Measurements from ENCODE around the gene TMEM165. TPM values are rescaled to one million over a fixed set of nuclear protein-coding genes. Genes with fewer than 3 reads are reported as not detected.

The TMEM165 gene
- total RNA-seq, 4 donors from 2014 or later: 79.5 to 215 (median 136) TPM

DNA sequence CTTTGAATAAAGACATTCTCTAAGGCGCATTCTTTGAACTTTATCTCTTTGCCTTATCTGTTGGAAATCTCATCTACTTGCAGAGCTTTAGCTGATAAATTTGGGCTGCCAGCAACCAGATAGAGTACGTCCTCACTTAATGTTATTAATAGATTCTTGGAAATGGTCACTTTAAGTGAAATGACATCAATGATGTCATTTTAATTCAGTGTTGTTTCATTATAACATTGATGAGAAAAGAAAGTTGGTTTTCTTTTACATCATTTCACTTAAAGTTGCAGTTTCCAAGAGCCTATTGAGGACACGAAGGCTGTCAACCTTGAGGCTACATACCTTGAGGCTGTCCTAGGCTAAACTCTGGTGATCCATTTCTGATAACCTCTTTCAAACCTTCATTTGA, 9.3 kb downstream of the TMEM165 start:
- peaks cover 0 to 23% (median 3%) of the 10 kb centered on the region in 4 donors for H3K36me3 ChIP-seq
- DNase-seq: no peak
- no peak overlapping the region for H3K27ac ChIP-seq
- H3K4me1 ChIP-seq: peaks cover 0 to 27% (median 12%) of the 10 kb centered on the region in 4 donors
- H3K27me3 ChIP-seq: no peaks in the 10 kb centered on the region
- TF ChIP-seq POLR2A (IDR thresholded peaks at IDR 0.05) (no peak), POLR2AphosphoS5 (IDR thresholded peaks at IDR 0.05) (no peak), EP300 (IDR thresholded peaks at IDR 0.05; ENCODE audit: low read depth) (no peak)
- TF ChIP-seq, protein P1, sequence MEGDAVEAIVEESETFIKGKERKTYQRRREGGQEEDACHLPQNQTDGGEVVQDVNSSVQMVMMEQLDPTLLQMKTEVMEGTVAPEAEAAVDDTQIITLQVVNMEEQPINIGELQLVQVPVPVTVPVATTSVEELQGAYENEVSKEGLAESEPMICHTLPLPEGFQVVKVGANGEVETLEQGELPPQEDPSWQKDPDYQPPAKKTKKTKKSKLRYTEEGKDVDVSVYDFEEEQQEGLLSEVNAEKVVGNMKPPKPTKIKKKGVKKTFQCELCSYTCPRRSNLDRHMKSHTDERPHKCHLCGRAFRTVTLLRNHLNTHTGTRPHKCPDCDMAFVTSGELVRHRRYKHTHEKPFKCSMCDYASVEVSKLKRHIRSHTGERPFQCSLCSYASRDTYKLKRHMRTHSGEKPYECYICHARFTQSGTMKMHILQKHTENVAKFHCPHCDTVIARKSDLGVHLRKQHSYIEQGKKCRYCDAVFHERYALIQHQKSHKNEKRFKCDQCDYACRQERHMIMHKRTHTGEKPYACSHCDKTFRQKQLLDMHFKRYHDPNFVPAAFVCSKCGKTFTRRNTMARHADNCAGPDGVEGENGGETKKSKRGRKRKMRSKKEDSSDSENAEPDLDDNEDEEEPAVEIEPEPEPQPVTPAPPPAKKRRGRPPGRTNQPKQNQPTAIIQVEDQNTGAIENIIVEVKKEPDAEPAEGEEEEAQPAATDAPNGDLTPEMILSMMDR (IDR thresholded peaks at IDR 0.05): no peak
- intact Hi-C loops (cut with DNase I; ENCODE audit: low total_unique reads): no loop called here
- no peaks in the 10 kb centered on the region for H3K9me3 ChIP-seq
- in situ Hi-C loops (cut with MboI; ENCODE audit: low pct_ligation_motif_present in 1 of 4, low pct_unique_long_range_greater_than_20kb in 1 of 4, low sequenced_read_pairs in 3 of 4): no loop called here
- H3K4me3 ChIP-seq: no peak overlapping the region
- WGBS, 2 donors (ENCODE audit: low coverage in 1 of 2): 95 to 96% methylated on average over 3 of the region's 3 CpGs

DNA sequence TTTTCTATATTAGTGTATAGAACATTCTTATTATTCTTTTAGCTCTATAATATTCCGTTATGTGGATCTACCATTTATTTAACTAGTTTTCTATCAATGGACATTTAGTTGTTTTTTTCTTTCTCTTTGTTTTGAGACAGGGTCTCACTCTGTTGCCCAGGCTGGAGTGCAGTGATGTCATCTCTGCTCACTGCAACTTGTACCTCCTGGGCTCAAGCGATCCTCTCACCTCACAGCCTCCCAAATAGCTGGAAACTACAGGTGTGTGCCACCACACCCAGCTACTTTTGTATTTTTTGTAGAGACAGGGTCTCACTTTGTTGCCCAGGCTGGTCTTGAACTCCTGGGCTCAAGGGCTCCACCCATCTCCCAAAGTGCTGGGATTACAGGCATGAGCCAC, 10.8 kb downstream of the TMEM165 start:
- intact Hi-C loops (cut with DNase I; ENCODE audit: low total_unique reads): no loop called here
- TF ChIP-seq EP300 (IDR thresholded peaks at IDR 0.05; ENCODE audit: low read depth) (no peak), POLR2A (IDR thresholded peaks at IDR 0.05) (no peak), POLR2AphosphoS5 (IDR thresholded peaks at IDR 0.05) (no peak)
- TF ChIP-seq, protein P1 (IDR thresholded peaks at IDR 0.05): no peak
- Histone ChIP-seq H3K4me1 (peaks cover 0 to 20% (median 10%) of the 10 kb centered on the region in 4 donors), H3K27ac (no peak overlapping the region), H3K36me3 (peaks cover 0 to 18% (median 3%) of the 10 kb centered on the region in 4 donors), H3K9me3 (no peaks in the 10 kb centered on the region), H3K27me3 (no peaks in the 10 kb centered on the region), H3K4me3 (no peak overlapping the region)
- DNase-seq: no peak
- in situ Hi-C loops (cut with MboI; ENCODE audit: low pct_ligation_motif_present in 1 of 4, low pct_unique_long_range_greater_than_20kb in 1 of 4, low sequenced_read_pairs in 3 of 4): no loop called here
- 98 to 100% methylated on average over 1 to 2 of the region's 2 CpGs for WGBS, 2 donors (ENCODE audit: low coverage in 1 of 2)

DNA sequence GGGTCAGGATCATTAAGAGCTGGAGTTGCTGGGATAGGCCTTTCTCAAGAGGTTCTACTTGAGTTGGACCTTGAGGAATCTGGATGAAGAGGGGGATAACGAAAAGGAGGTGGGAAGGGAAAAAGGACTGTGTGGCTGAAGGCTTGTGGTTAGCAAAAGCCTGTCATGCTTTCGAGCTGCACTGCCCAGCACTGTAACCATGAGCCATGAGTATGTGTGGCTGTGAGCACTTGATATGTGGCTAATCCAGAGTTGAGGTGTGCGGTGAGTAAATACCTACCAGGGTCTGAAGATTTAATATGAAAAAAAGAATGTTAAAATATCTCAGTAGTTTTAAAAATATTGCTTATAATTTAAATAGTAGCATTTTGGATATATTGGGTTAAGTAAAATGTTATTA, 11.4 kb downstream of the TMEM165 start:
- in situ Hi-C loops (cut with MboI; ENCODE audit: low pct_ligation_motif_present in 1 of 4, low pct_unique_long_range_greater_than_20kb in 1 of 4, low sequenced_read_pairs in 3 of 4): no loop called here
- intact Hi-C loops (cut with DNase I; ENCODE audit: low total_unique reads): no loop called here
- peaks cover 0 to 20% (median 10%) of the 10 kb centered on the region in 4 donors for H3K4me1 ChIP-seq
- no peaks in the 10 kb centered on the region for H3K27me3 ChIP-seq
- H3K27ac ChIP-seq: no peak overlapping the region
- peaks cover 0 to 16% (median 3%) of the 10 kb centered on the region in 4 donors for H3K36me3 ChIP-seq
- 86 to 90% methylated on average over 2 to 3 of the region's 3 CpGs for WGBS, 2 donors (ENCODE audit: low coverage in 1 of 2)
- no peak overlapping the region for H3K4me3 ChIP-seq
- DNase-seq: no peak
- TF ChIP-seq POLR2AphosphoS5 (IDR thresholded peaks at IDR 0.05) (no peak), POLR2A (IDR thresholded peaks at IDR 0.05) (no peak), EP300 (IDR thresholded peaks at IDR 0.05; ENCODE audit: low read depth) (no peak)
- TF ChIP-seq, protein P1 (IDR thresholded peaks at IDR 0.05): no peak
- H3K9me3 ChIP-seq: no peaks in the 10 kb centered on the region

DNA sequence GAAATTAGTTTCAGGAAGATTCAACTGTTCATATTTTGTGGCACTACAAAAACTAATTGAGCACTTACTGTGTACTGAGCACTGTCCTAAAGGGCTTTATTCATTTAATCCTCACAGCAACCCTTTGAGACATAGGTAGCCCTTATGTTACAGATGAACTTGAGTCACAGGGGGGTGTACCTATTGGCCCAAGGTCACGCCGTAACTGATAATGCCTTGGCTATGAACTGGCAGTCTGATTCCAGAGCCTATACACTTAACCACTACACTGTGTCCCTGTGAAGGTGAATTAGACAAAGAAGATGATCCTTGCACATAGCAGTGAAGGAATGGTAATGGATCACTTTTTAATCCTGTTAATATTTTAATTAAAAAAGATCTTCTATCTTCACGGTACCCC, 12.0 kb downstream of the TMEM165 start:
- TF ChIP-seq POLR2A (IDR thresholded peaks at IDR 0.05) (no peak), EP300 (IDR thresholded peaks at IDR 0.05; ENCODE audit: low read depth) (no peak), POLR2AphosphoS5 (IDR thresholded peaks at IDR 0.05) (no peak)
- TF ChIP-seq, protein P1 (IDR thresholded peaks at IDR 0.05): no peak
- Histone ChIP-seq H3K27ac (no peak overlapping the region), H3K9me3 (no peaks in the 10 kb centered on the region), H3K4me3 (no peak overlapping the region), H3K4me1 (peaks cover 0 to 20% (median 10%) of the 10 kb centered on the region in 4 donors), H3K27me3 (no peaks in the 10 kb centered on the region), H3K36me3 (peaks cover 0 to 16% (median 3%) of the 10 kb centered on the region in 4 donors)
- WGBS, 2 donors (ENCODE audit: low coverage in 1 of 2): 58 to 60% methylated on average over 3 of the region's 3 CpGs
- DNase-seq: no peak
- intact Hi-C loops (cut with DNase I; ENCODE audit: low total_unique reads): no loop called here
- in situ Hi-C loops (cut with MboI; ENCODE audit: low pct_ligation_motif_present in 1 of 4, low pct_unique_long_range_greater_than_20kb in 1 of 4, low sequenced_read_pairs in 3 of 4): no loop called here

Data from transverse colon (tissue), 4 donors.